Activated gamma-delta T cell treated with Interleukin-2 at 50 U/mL for 16 hours (primary cell): ENCODE results near the gene MADD.

Experiments used
- DNase-seq: peaks from one replicate; pipeline ENCODE4 v3.0.0-alpha.2; 2020

MADD gene

GRCh38 chr11:47360341-47360740 is 90.4 kb downstream of the MADD start:
- no peak for DNase-seq

- DNase-seq = no peak
These were observed 91.5 kb downstream of the MADD start for GRCh38 chr11:47361419-47361818.

- DNase-seq = no peak
These were observed 96.1 kb downstream of the MADD start for GRCh38 chr11:47366020-47366490.

GRCh38 chr11:47369676-47370075 is 99.7 kb downstream of the MADD start:
- no peak for DNase-seq

GRCh38 chr11:47372422-47372821 is 102.5 kb downstream of the MADD start:
- DNase-seq = no peak

GRCh38 chr11:47373876-47374719 is 104.2 kb downstream of the MADD start:
- DNase-seq = peak; percentile 89

GRCh38 chr11:47374720-47375019 is 104.7 kb downstream of the MADD start:
- no peak for DNase-seq

GRCh38 chr11:47375020-47375419 is 105.1 kb downstream of the MADD start:
- no peak for DNase-seq

GRCh38 chr11:47375546-47376085 is 105.7 kb downstream of the MADD start:
- no peak for DNase-seq

GRCh38 chr11:47376107-47376524 is 106.2 kb downstream of the MADD start:
- no peak for DNase-seq

- no peak for DNase-seq
These were observed 106.8 kb downstream of the MADD start for GRCh38 chr11:47376525-47377371.

GRCh38 chr11:47377571-47378009 is 107.7 kb downstream of the MADD start:
- no peak for DNase-seq

- no peak for DNase-seq
These were observed 108.3 kb downstream of the MADD start, which contains the start of gene SPI1 for GRCh38 chr11:47378010-47378835. SPI1 (minus strand) TSS chr11:47378547; CDS start chr11:47378353, 194 bp downstream.

GRCh38 chr11:47378836-47379170 is 108.9 kb downstream of the MADD start:
- no peak for DNase-seq

- DNase-seq = no peak
These were observed 109.4 kb downstream of the MADD start for GRCh38 chr11:47379317-47379716.
